Activated T-helper 2 cell treated with anti-CD3 and anti-CD28 coated beads, Interferon-gamma antibody, Interleukin-2, Interleukin-4, amounts not matched to agents 10 μg/mL and 5 μg/mL and 100 μg/mL, durations not matched to agents 14 hours and 24 hours and 36 hours (primary cell): ENCODE data around the gene NLRP4. TPM values are rescaled to one million over a fixed set of nuclear protein-coding genes. Genes with fewer than 3 reads are reported as not detected.
"Not testable (repeated sequence)": the region's sequence is repeated elsewhere in the genome, so short reads cannot be mapped to it uniquely, and the experiment has no call there.

Source experiments
- DNase-seq: peaks from one replicate; pipeline ENCODE4 v3.0.0; 2021; ENCODE audit warnings: low spot score
- H3K27ac Mint-ChIP-seq: one replicate; pipeline ENCODE4 v1.8.0; 2021; ENCODE audit warnings: mixed read lengths
- H3K27me3 Mint-ChIP-seq: one replicate; pipeline ENCODE4 v1.8.0; 2021; ENCODE audit warnings: low read depth, mixed read lengths
- H3K36me3 Mint-ChIP-seq: one replicate; pipeline ENCODE4 v1.8.0; 2021; ENCODE audit warnings: low read depth, mixed read lengths
- H3K4me1 Mint-ChIP-seq: one replicate; pipeline ENCODE4 v1.8.0; 2021; ENCODE audit warnings: low read depth, mixed read lengths
- H3K4me3 Mint-ChIP-seq: one replicate; pipeline ENCODE4 v1.8.0; 2021; ENCODE audit warnings: low read depth, mild to moderate bottlenecking, moderate library complexity, mixed read lengths
- H3K9me3 Mint-ChIP-seq: one replicate; pipeline ENCODE4 v1.8.0; 2021; ENCODE audit warnings: mixed read lengths
- intact Hi-C: fragments of 100-400 bp; cut with micrococcal nuclease; formaldehyde crosslinking; loops from one replicate; pipeline ENCODE4 v1.15.1; 2023
- total RNA-seq: library from RNA; stranded (reverse); gene quantifications from 2 replicates; pipeline ENCODE4 v1.2.3, GENCODE V29; 2022

NLRP4 gene
- total RNA-seq, 1 donor from 2014 or later = not detected

DNA sequence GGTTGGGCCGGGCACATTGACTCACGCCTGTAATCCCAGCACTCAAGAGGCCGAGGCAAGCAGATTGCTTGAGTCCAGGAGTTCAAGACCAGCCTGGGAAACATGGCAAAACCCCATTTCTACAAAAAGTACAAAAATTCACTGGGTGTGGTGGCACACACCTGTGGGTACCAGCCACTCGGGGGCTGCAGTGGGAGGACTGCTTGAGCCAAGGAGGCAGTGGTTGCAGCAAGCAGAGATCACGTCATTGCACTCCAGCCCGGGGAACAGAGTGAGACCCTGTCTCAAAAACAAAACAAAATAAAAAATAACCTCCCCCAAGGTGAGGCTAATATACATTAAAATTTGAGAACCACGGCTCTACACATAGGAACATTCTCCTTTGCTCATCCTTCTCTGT, 70.9 kb downstream of the NLRP4 start:
- Mint-ChIP-seq H3K27me3 (no peaks in the 10 kb centered on the region), H3K4me1 (no peaks in the 10 kb centered on the region), H3K4me3 (no peak overlapping the region), H3K36me3 (no peaks in the 10 kb centered on the region), H3K27ac (no peak overlapping the region), H3K9me3 (peaks cover 62% of the 10 kb centered on the region)
- no peak for DNase-seq
- intact Hi-C loops = no loop called here

DNA sequence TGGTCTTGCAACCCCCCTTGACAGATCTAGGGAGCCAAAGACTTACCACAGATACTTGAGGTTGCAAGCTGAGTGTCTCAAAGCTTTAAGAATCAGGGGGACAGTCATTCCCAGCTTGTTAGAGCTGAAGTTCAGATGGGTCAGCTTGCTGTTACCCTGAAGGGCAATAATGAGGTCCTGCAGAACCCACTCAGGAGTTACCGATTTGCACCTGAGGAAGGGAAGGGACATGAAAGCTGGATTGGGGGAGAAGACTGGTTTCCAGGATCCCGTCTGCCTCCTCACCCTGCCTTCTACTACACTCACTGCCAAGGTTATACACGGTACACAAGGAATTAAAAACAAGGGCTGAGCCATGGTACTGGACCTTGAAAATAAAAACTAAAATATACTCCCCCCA, 71.4 kb downstream of the NLRP4 start:
- no peaks in the 10 kb centered on the region for H3K4me1 Mint-ChIP-seq
- H3K4me3 Mint-ChIP-seq = no peak overlapping the region
- H3K27me3 Mint-ChIP-seq = no peaks in the 10 kb centered on the region
- no peak for DNase-seq
- no peak overlapping the region for H3K27ac Mint-ChIP-seq
- no peaks in the 10 kb centered on the region for H3K36me3 Mint-ChIP-seq
- intact Hi-C loops = no loop called here
- H3K9me3 Mint-ChIP-seq = peaks cover 66% of the 10 kb centered on the region

DNA sequence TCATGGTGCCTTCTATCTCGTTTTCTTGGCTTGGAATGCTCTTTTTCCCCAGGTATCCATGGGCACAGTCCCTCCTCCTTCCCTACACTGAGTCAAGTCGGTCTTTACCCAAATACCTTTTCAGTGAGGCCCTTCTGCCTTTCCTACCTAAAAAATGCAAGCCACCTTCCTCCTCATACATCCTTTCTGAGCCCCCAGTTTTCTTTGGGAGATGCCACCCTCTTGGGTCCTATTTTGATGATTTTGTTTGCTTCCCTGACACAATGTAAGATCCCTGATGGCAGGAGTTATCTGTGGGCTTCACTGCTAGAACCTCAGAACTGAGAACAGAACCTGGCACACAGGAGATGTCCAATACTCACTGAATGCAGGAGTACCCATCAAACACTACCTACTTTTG, 73.5 kb downstream of the NLRP4 start:
- intact Hi-C loops = no loop called here
- no peak for DNase-seq
- Mint-ChIP-seq H3K36me3 (no peaks in the 10 kb centered on the region), H3K27me3 (no peaks in the 10 kb centered on the region), H3K9me3 (peaks cover 73% of the 10 kb centered on the region), H3K27ac (no peak overlapping the region), H3K4me1 (no peaks in the 10 kb centered on the region), H3K4me3 (no peak overlapping the region)

DNA sequence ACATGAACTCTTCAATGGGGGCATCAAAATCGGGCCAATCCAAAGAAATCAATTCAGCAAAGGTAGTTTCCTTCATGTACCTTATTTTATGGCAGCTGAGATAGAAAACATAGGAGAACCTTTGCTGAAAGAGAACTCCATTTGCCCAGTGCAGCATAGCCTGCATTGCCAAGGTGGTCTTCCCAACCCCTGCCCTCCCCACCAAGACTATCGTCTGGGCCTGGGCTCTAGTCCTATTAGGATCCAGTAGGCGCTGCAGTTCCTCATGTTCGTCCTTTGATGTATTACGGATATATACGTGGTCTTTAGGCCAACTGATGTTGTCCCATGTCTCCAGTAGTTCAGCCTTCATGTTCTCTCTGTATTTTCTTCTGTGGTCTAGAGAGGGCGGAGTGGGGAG, 76.6 kb downstream of the NLRP4 start:
- Mint-ChIP-seq H3K9me3 (peaks cover 77% of the 10 kb centered on the region), H3K27me3 (no peaks in the 10 kb centered on the region), H3K27ac (no peak overlapping the region), H3K4me3 (no peak overlapping the region), H3K4me1 (no peaks in the 10 kb centered on the region), H3K36me3 (no peaks in the 10 kb centered on the region)
- no peak for DNase-seq
- intact Hi-C loops = no loop called here

DNA sequence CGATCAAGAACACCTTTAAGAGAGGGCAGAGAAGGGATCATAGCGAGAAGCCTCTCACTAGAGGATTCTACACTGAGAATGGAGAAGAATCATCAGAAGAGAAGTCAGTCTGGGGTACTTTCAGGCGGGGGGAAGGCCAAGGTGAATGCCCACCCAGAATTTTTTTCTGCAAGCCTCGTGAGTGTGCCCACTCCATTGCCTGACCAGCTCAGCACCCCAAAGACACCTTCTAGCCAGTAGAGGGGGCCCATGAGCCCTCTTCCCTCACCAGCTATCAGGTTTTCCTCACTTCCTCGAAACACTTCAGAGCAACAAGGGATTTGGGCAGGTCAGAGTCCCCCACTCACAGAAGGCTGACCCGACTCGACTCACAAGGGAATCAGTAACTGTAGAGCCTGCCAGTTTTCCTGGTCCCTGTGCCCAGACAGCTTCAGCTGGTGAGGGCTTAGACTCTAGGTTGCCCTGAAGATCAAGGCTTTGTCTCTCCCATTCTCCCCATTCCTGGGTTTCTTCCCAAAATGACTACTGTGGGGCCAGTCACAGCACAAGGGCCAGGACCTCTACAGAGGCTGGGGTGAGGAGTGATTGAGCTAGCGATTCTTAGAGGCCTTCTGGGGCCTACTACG, 77.4 kb downstream of the NLRP4 start:
- Mint-ChIP-seq H3K36me3 (no peaks in the 10 kb centered on the region), H3K4me1 (no peaks in the 10 kb centered on the region), H3K27ac (no peak overlapping the region), H3K4me3 (no peak overlapping the region), H3K27me3 (no peaks in the 10 kb centered on the region), H3K9me3 (peaks cover 78% of the 10 kb centered on the region)
- intact Hi-C loops = no loop called here
- DNase-seq = no peak

DNA sequence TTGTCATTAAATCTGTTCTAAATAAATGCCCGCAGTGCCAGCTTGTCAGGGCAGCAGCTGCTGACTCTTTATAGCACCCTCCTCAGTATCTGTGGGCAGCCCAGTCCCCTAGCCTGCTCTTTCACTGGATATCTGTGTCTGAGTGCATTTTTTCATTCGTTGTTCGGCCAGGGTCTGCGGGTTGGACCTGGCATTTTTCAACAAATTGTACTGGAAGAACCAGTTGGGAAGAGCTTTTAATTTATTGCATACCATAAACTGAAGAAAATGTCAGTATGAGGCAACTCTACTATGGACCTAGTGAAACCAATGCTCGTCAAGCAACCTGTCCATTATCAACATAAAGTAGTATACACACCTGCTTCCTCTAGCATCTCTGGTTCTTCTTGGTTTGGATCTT, 87.2 kb downstream of the NLRP4 start:
- Mint-ChIP-seq H3K4me3 (no peak overlapping the region), H3K9me3 (peaks cover 81% of the 10 kb centered on the region), H3K36me3 (no peaks in the 10 kb centered on the region), H3K4me1 (no peaks in the 10 kb centered on the region), H3K27ac (no peak overlapping the region), H3K27me3 (no peaks in the 10 kb centered on the region)
- DNase-seq = no peak
- intact Hi-C loops = no loop called here

DNA sequence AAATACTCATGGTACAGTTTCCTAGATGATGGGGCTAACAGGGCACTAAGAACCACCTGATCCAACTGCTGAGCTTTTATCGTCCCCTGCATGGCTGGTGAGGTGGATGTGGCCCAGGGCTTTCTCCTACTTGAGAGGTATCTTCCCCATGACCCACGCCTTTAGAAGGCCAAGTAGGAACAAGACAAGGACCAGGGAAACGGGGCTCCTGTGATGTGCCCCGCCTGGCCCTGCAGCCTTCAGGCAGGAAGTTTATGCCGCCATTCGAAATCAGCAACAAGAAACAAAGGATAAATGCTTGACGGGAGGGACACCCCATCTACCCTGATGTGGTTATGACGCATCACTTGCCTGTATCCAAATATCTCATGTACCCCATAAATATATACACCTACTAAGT, 91.7 kb downstream of the NLRP4 start:
- Mint-ChIP-seq H3K27ac (no peak overlapping the region), H3K4me1 (no peaks in the 10 kb centered on the region), H3K4me3 (no peak overlapping the region), H3K9me3 (peaks cover 76% of the 10 kb centered on the region), H3K36me3 (no peaks in the 10 kb centered on the region), H3K27me3 (no peaks in the 10 kb centered on the region)
- intact Hi-C loops = no loop called here
- no peak for DNase-seq

DNA sequence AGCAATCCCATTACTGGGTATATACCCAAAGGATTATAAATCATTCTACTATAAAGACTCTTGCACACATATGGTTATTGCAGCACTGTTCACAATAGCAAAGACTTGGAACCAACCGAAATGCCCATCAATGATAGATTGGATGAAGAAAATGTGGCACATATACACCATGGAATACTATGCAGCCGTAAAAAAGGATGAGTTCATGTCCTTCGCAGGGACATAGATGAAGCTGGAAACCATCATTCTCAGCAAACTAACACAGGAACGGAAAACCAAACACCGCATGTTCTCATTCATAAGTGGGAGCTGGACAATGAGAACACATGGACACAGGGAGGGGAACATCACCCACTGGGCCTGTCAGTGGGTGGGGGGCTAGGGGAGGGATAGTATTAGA, 92.9 kb downstream of the NLRP4 start:
- H3K27me3 Mint-ChIP-seq, H3K36me3 Mint-ChIP-seq, H3K4me3 Mint-ChIP-seq, intact Hi-C loops, DNase-seq, H3K27ac Mint-ChIP-seq, H3K4me1 Mint-ChIP-seq: not testable (repeated sequence)
- H3K9me3 Mint-ChIP-seq = peaks cover 74% of the 10 kb centered on the region

DNA sequence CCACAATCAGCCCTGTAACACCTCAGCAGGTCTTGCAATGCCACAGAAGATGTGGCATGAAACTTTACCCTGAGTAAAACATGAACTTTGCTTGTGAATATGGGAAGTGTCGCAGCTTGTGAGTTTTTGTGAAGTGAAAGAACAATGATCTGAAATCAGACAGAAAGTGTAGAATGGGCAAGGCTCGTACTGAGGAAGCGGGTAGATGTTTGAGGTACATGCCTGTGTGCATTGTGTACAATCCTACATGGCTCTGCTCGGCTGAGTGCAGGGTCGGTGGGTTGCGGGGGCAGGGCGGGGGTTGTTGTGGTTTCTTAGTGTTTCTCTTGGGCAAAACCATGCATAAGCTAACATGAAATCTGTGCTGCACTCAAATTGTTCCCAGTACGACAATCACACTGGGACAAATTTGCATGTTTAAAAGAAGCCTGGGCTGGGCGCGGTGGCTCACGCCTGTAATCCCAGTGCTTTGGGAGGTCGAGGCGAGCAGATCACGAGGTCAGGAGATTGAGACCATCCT, 94.7 kb downstream of the NLRP4 start:
- intact Hi-C loops = no loop called here
- Mint-ChIP-seq H3K27me3 (no peaks in the 10 kb centered on the region), H3K36me3 (no peaks in the 10 kb centered on the region), H3K9me3 (peaks cover 75% of the 10 kb centered on the region), H3K27ac (no peak overlapping the region), H3K4me3 (no peak overlapping the region), H3K4me1 (no peaks in the 10 kb centered on the region)
- no peak for DNase-seq

Other genes with a start within 250 kb of the NLRP4 start
- gene FIZ1, start 237.0 kb upstream of the NLRP4 start, total RNA-seq = 18.2 and 18.9 TPM in 2 replicates
- 18.4 and 19.7 TPM in 2 replicates for gene ZNF524, start 236.3 kb upstream of the NLRP4 start, total RNA-seq
- gene ZNF865, start 230.9 kb upstream of the NLRP4 start, total RNA-seq = 13.5 and 13.6 TPM in 2 replicates
- 4.3 and 4.9 TPM in 2 replicates for gene ZNF784, start 212.0 kb upstream of the NLRP4 start, total RNA-seq
- gene ZNF580, start 195.5 kb upstream of the NLRP4 start, total RNA-seq = 32.1 and 33.3 TPM in 2 replicates
- gene ZNF581, start 192.9 kb upstream of the NLRP4 start, total RNA-seq = 26.6 and 27.0 TPM in 2 replicates
- 7.2 and 8.1 TPM in 2 replicates for gene CCDC106, start 188.3 kb upstream of the NLRP4 start, total RNA-seq
- 344 and 351 TPM in 2 replicates for gene U2AF2, start 181.5 kb upstream of the NLRP4 start, total RNA-seq
- gene EPN1, start 161.3 kb upstream of the NLRP4 start, total RNA-seq = 40.3 and 41.8 TPM in 2 replicates
- not detected in 2 replicates for gene NLRP9, start 98.1 kb upstream of the NLRP4 start, total RNA-seq
- not detected in 2 replicates for gene RFPL4A, start 77.4 kb upstream of the NLRP4 start, total RNA-seq
- gene RFPL4AL1, start 67.4 kb upstream of the NLRP4 start, total RNA-seq = not detected in 2 replicates
- not detected in 2 replicates for gene NLRP11, start 4.5 kb upstream of the NLRP4 start, total RNA-seq
- not detected in 2 replicates for gene NLRP13, start 95.8 kb downstream of the NLRP4 start, total RNA-seq
- not detected in 2 replicates for gene NLRP8, start 111.3 kb downstream of the NLRP4 start, total RNA-seq
- not detected in 2 replicates for gene NLRP5, start 150.2 kb downstream of the NLRP4 start, total RNA-seq